NCI-H146 treated with DMSO at 0.1 percent for 48 hours (cell line): ENCODE results near the gene KCNH5.

Experiments
- DNase-seq: peaks from one replicate; lab custom pipeline; 2025; ENCODE audit not compliant: unreplicated experiment; lab: John Stamatoyannopoulos, UW

The KCNH5 gene

DNA sequence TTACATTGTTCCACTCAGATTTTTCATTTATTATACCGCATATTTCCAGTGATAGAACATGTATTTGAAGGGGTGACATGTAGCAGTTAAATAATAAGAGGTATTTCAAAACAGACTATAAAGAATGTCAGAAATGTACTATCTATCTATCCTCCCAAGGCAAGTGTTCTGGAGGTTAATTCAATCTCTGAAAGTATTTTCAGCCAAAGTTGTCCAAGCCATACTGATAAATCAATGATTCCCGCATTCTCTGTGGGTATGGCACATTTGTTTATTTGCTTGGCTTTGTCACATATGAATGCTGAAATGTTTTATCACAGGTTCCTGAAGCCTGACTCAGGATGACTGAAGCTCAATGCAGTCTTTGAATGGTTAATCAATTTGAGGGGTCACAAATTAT is 35.8 kb downstream of the KCNH5 start:
- DNase-seq, result no peak

DNA sequence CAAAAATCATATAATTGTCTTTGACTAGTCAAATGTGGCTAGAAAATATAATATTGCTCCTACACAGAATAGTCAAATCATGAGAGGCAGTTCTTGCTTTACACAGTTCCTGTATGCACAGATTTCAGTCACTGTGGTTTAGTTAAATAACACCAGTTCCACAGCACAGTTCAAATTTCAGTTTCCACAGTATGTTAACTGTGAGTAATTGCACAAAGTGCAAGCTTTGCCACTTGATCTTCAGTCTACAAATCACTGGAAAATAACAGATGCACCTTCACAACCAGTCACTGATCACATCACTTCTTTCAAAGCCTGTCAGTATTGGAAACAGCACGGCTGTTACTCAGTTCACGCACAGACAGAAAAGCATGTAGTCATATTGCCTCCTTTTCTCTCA is 38.7 kb downstream of the KCNH5 start:
- no peak for DNase-seq

DNA sequence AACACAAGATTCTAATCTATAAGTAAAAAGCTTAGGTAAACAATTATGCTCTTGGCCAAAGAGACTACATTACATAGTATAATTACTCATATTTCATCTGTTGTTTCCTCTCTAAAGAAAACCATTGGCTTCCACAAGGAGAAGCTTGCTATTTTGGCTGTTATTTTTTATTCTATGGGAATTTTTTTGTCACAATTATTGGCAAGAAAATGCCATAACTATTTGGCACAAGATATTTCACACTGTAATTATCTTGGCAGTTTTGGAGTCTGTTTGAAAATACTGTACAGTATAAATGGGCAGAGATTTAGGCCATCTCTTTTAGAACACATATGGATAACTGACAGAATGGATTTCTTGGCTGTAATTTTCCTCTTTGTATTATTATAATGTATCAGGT is 51.2 kb downstream of the KCNH5 start:
- no peak for DNase-seq

DNA sequence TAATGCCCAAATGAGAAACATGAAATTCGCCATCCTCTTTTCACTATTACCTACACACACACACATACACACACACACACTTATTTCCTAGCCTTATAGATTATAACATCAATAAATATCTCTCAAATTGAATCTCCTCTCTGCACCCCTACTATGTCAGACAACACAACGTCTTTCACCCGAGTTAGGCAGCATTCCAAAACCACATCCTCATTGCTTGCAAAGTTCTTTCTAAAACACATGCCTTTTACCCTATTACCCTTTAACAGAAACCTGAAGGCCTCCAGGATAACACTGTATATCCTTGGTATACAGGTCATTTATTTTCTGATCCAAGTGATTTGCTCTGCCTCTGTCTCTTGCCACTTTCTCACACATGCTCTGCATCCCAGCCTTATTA is 56.3 kb downstream of the KCNH5 start:
- no peak for DNase-seq

DNA sequence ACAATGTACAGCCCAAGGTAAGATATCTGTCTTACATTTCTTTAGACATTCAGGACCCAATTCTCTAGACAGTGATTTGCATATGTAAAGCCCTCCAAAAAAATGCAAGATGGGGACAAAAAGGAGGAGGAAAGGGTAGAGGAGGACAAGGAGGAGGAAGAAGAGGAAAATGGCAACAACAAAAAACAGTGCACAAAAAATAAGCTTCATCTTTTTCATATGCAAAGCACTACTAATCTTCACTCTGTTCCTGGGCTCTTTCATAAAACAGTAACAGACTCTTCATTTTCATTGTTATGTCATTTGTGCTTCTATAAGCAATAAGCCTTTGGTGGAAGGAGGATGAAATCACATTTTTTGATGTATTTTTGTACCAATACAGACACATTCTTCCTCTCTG is 61.4 kb downstream of the KCNH5 start:
- no peak for DNase-seq

DNA sequence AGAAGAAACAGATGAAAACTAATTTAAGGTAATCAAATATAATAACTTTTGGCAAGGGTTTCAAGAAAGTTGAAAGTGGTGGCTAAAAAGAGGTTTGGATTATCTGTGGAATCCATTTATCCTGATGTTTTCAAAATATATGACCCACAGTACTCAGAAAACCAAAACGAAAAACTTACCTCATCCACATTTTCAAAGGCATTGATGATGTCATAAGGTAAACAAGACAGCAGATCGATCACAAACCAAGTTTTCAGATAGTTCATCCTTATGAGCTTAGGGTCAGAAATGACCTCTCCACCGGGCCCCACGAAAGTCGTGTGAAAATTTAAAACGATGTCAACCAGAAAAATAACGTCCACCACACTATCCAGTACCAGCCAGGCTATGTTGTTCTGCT is 64.6 kb downstream of the KCNH5 start:
- no peak for DNase-seq

DNA sequence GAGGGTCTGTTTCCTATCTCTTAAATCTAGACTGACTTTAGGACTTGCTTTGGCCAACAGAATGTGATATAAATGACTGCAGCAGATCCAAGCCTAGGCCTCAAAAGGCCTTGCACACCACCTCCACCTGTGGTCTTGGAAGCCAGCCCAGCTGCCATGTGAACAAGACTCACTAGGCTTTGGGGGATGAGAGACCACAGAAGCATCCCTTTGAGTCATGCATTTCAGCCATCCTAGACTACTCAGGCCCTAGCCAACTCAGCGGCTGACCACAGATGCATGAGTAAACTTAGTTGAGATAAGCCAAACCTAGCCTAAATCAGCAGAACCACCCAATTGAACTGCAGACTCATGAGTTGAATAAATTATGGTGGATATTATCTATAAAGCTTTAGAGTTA is 87.7 kb downstream of the KCNH5 start:
- no peak for DNase-seq

DNA sequence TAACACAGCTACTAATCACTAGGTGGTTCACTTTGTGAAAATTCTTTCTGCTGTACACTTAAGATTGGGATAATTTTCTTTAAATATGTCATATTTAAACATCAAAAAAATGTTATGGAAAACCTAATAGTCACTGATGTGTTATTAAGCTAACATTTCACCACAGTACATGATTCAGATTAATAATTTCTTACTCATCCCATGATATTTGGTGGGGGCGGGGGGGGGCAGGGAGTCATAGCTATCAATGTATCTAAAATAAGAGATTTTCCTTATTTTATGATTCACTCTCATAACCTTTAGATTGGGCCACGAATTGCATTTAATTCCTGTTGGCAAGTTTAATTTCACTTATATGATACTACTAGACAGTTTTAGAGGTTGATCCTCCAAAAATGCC is 88.8 kb downstream of the KCNH5 start:
- no peak for DNase-seq

DNA sequence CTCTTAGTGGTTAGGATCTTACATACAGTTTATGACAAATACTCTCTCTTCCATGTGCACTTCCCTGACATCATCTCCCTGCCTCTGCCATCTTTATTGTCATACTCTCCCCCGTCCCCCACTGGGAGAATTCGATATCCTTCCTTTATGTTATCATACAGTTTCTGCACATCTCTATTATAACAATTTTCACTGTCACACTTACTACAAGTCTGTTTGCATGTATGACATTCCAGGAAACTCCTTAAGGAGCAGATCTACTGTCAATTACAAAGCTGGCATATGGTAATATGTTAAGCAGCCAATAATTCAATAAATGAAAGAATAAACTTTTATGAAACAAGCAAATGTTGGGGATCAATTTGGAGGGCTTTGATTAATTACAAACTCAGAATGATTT is 91.1 kb downstream of the KCNH5 start:
- no peak for DNase-seq

DNA sequence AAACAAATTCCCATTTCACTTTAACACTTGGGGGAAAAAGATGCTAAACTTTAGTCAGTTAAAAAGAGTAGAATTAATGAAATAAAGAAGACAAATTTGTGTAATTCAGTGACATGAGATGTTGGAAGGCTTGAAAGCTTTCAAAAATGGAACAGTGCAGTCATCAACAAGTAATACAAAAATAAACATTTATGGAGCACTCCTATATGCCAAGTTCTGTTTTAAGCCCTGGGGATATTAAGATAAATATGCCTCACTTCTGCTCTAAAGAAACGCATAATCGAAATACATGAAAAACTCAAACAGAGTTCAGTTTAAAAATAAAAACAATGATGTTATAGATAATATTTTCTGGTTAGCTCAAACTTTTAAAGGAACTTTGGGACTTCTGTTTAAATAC is 93.0 kb downstream of the KCNH5 start:
- no peak for DNase-seq

DNA sequence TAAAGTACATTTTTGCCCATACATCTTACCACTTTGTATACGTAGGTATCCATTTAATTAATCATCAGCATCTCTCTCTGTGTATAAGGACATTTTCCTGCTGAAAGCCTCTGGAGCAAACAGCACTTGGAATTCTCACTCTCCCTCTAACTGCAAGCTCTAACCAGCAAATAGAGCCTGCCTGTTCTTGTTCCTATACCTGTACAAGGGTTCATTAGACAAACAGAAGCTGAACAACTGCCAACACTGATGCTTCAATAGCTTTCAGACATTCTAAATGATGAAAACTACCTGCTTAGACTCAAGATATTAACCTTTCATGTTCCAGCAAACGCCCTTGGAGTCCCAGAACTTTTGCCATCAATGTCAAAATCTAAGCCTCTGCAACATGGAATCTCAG is 98.0 kb downstream of the KCNH5 start:
- no peak for DNase-seq

DNA sequence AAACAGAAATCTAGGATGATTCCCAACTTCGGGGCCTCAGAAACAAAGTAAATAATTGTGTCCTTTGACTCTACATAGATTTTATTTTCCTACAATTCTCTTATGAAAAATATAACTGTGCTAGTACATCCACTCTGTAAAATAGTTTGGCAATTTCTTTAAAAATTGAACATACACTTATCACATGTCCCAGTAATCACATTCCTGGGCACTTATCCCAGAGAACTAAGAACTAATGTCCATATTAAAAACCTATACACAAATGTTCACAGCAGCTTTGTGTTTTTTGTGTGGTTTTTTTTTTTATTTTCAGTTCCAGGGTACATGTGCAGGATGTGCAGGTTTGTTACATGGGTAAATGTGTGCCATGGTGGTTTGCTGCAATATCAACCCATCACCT is 99.0 kb downstream of the KCNH5 start:
- no peak for DNase-seq

DNA sequence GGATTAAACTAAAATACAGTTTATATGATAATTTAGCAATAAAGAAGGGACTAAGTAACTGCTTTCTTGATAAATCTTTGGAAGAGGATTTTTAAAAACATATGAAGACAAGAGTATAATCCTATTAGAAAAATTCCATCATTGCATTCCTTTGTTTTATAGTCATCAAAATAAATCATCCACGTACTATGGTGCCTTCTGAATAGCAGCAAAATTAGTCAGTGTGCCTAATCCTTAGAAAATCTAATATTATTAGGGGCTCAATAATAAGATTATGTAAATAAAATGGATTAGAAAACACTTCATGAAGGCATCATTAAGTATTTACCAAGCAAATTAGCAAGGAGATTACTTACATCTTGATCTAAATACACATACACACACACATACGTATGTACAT is 102.1 kb downstream of the KCNH5 start:
- no peak for DNase-seq

DNA sequence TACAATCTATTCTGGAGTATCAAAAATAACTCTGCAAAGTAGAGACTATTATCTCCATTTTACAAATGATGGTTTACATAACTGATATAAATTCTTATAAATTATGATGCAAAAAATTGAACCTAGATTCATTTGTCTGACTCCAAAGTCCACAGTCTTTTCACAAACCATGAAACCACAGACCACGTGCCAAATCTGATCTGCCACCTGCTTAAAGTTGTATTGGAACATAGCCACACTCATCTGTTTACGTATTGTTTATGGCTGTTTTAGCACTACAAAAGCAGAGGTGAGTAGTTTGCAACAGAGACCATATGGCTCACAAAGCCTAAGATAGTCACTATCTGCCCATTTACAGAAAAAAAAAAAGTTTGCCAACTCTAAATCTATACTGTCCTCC is 105.3 kb downstream of the KCNH5 start:
- DNase-seq, result no peak

DNA sequence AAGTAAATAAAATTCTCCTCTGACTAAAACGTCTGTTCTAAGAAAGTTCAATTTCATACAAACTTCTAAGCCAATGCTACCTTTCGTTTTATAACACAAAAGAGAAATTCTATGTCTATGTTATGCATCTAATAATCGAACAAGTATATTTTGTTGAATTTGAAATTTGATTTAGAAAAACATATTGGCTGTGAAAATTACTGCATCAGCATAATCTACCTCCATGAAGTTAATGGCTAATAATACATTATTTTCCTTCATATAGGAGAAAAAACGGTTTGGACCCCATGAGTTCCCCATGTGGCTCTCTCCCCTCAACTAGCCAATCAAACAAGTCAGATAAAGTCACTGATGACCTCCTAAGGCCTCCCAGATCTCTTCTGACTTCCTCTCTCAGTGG is 106.5 kb downstream of the KCNH5 start:
- DNase-seq, result no peak

DNA sequence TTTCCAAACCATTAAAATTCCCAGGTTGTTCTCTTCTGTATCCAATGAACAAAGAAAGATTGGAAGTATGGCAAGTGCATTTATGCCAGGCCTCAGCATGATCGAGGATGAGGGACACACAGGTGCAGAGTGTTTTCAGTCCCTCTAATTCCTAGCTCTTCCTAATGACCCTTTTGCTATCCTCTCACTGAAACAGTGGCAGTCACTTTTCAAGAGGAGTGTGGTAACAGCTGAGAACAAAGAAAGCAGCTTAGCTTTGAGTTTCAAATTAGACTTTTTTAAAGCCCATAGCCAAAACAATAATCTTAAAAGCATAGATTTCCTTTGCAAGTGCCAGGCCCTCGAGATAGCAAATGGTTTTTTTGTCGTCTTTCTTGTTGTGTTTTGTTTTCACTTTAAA is 110.8 kb downstream of the KCNH5 start:
- DNase-seq, result no peak

DNA sequence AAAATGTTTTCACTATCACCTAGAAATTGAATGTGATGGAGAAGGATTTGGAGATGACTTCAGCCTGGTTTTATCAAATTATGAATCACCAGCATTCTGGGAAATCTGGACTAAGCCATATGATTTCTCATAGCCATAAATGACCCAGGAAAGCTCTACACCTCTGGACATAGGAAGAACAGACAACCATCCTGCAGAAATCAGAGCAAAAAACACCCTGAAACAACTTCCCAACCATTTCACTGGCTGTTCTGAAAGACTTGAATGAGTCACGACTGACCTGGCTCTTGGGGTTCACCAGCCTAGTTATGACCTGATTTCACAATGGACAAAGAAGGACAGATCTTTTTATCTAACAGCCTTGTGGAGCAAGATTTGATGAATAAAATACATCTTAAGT is 123.8 kb downstream of the KCNH5 start:
- DNase-seq, result no peak

DNA sequence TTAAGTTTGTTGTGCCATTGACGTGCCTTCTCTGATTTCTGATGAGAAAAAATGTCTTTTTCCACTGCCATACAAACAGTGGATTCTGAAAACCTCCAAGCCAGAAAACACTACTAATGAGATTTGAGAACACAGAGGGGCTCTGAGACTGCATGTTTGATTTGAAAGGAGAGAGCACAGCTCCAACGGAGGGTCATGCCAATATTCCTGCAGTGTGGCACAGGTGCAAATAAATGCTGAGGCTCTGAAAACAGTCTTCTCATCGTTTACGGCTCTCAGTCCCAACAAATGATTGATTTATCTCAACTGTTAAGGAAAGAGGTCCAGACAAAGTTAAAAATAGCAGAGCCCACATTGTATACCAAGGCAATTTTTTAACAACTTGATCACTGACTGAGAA is 128.7 kb downstream of the KCNH5 start:
- DNase-seq, result peak; percentile 2

DNA sequence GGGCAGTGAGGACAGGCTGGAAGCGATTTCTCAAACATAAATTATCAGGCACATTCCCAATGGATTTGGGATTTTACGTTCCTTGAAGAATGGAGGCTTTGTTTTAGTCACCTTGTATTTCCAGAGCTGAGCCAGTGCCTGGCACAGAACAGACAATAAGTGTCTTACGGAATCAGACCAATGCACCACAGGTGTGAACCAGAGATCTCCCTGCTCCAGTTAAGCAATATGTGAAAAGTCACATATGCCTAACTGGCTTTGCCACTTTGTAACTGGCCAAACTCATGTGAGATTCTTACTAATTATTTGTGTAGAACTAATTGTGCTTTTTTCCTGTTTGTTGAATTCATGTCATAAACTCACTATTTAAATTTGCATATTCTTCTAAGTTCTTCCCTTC is 130.4 kb downstream of the KCNH5 start:
- DNase-seq, result no peak

DNA sequence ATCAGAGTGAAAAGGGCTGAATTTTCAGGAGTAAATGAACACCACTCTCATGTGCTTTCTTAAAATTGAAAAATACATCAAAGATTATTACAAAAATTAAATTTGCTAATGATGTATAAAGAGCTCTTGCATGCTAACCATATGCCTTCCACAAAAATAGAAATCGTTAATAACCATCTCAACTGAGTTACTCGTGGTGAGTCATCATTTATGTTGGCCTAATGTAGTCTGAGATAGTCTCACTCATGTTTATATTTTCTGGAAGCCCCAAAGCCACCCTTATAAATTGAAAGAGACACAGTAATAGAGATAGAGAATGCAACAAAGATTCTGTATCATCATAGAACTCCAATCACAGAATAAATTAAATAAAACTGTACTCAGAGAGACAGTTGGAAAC is 131.2 kb downstream of the KCNH5 start:
- no peak for DNase-seq

DNA sequence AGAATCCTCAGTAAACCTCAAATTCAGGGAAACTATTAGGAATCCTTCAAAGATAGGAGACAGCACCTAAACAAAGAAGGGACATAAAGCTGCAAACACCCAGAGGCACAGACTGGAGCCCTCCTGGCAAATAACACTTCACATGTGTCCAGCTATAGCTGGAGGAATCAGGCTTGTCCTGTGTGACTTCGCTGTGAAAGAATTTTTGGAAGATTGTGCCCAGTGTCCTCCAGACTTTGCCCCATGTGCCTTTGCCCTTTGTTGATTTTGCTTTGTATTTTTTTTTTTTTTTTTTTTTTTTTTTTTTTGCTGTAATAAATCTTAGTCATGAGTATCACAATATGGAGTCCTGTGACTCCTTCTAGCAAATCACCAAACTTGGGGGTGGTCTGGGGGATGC is 136.8 kb downstream of the KCNH5 start:
- no peak for DNase-seq

DNA sequence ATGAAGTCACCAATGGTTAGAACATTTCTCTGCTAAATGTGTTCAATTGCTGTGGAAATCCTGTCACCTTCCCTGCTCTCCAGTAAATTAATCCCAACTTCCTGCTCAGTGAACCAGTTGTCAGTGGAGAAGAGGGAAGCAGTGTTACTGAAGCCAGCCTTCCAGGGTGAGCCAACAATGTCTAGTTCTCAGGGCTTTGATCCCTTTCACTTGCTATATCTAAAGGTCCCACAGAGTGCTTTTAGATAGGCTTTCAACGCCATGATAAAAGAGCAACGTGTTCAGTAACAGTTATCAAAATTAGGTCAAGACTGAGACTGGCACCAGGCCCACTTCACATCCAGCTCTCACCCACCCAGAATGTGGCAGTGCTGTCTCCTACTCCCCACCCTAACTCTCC is 139.7 kb downstream of the KCNH5 start:
- no peak for DNase-seq

DNA sequence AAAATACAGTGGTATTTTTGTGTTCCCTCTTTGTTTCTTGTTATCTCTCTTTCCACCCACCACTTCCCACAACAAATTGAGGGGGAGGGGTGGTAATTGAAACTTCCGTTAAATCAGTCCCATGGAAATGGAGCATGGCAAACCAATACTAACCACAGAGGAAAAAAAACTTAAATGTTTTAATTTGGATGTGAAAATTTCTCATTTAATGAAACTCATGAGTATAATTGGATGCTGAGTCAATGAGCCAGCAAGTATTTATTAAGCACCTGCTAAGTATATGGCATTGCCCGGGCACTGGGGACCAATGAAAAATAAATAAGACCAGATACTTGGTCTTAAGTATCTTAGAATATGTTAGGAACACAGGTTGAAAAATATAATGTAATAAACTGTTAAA is 147.5 kb downstream of the KCNH5 start:
- DNase-seq, result no peak

DNA sequence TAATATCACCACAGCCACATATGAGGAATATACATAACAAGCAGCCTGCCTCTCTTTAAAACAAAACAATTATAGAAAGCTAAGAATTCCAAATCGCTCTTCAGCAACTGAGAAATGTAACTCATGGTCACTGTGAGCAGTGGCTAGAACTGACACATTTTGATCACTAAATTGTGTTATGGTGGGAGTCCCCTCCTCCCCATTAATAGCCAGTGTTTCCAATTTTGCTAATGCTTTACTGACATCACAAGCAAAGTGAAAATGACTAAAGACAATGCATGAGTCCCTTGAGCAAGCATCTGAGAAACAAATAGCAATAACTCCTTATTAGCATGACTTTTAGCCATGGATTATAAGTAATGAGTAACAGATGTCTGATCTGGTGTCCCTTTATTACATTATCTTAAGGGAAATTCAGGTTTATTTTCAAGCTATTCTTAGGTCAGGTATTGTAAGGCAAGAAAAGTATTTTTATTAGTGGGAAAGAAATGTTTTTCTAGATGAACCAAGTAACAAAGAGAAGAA is 148.3 kb downstream of the KCNH5 start:
- no peak for DNase-seq
